Breast epithelium (tissue), 3 donors: ENCODE data around the gene KDSR.

Experiments
- POLR2A ChIP-seq: fragments of 450-650 bp; IDR thresholded peaks from one replicate; pipeline ENCODE4 v1.6.1; 2016; ENCODE audit warnings: antibody characterized with exemption, mild to moderate bottlenecking, moderate library complexity
- POLR2AphosphoS5 ChIP-seq, 3 donors: sonication (generic); formaldehyde crosslinking; IDR thresholded peaks; one replicate each; pipeline ENCODE4 v1.6.1; 2017; ENCODE audit warnings: antibody characterized with exemption in 3 of 3
- TF ChIP-seq, protein P1 (sequence below), 3 donors: fragments of 450-650 bp; IDR thresholded peaks; one replicate each; pipeline ENCODE4 v1.5.1; 2016 to 2017; ENCODE audit warnings: antibody characterized with exemption in 3 of 3, mild to moderate bottlenecking in 3 of 3, moderate library complexity in 3 of 3

GRCh38 chr18:63313396-63313917, 53.5 kb downstream of the KDSR start:
- TF ChIP-seq, protein P1, sequence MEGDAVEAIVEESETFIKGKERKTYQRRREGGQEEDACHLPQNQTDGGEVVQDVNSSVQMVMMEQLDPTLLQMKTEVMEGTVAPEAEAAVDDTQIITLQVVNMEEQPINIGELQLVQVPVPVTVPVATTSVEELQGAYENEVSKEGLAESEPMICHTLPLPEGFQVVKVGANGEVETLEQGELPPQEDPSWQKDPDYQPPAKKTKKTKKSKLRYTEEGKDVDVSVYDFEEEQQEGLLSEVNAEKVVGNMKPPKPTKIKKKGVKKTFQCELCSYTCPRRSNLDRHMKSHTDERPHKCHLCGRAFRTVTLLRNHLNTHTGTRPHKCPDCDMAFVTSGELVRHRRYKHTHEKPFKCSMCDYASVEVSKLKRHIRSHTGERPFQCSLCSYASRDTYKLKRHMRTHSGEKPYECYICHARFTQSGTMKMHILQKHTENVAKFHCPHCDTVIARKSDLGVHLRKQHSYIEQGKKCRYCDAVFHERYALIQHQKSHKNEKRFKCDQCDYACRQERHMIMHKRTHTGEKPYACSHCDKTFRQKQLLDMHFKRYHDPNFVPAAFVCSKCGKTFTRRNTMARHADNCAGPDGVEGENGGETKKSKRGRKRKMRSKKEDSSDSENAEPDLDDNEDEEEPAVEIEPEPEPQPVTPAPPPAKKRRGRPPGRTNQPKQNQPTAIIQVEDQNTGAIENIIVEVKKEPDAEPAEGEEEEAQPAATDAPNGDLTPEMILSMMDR (IDR thresholded peaks at IDR 0.05) = no peak
- TF ChIP-seq POLR2A (no peak), POLR2AphosphoS5 (IDR thresholded peaks at IDR 0.05) (no peak)
